ENCODE results near the gene DVL3. TPM values are rescaled to one million over a fixed set of nuclear protein-coding genes. Genes with fewer than 3 reads are reported as not detected.

The DVL3 gene
- total and polyA plus RNA-seq, 7 experiments from 2014 or later: 3.1 to 45.3 (median 36.2) TPM

- Mint-ChIP-seq H3K27ac (peak overlapping the region in 5 of 9 donors; percentile 16 to 62 (median 53)), H3K9me3 (no peaks in the 10 kb centered on the region), H3K27me3 (no peaks in the 10 kb centered on the region), H3K4me3 (no peak overlapping the region), H3K36me3 (peaks cover 0 to 9% (median 4%) of the 10 kb centered on the region in 5 donors), H3K4me1 (peaks cover 9 to 33% (median 31%) of the 10 kb centered on the region in 7 donors)
- no peak for ATAC-seq
- CTCF ChIA-PET: interaction anchor here (0.8 to 1.5 kb wide), 5 partner anchors 13 to 125 kb away, joined by 3 to 5 read pairs (median 3); partner anchors contain the start of genes ABCF3, DVL3 and EIF2B5
- POLR2A ChIA-PET: interaction anchor here (0.6 to 3.0 kb wide), 5 partner anchors 12 to 38 kb away, joined by 3 to 15 read pairs (median 7); partner anchors contain the start of genes ABCF3, DVL3 and EIF2B5
- DNase-seq: no peak
- Histone ChIP-seq H3K4me1 (ENCODE audit: control insufficient read depth in 2 of 2, insufficient read depth in 2 of 2, low read length in 2 of 2) (peaks cover 18 to 20% of the 10 kb centered on the region in 2 donors), H3K4me3 (ENCODE audit: low read length) (no peak overlapping the region), H3K36me3 (ENCODE audit: control insufficient read depth in 2 of 3, insufficient read depth in 3 of 3, low read length in 3 of 3) (peaks cover 0 to 44% (median 0%) of the 10 kb centered on the region in 3 experiments), H3K9me3 (ENCODE audit: control insufficient read depth in 2 of 3, low read length in 3 of 3) (no peaks in the 10 kb centered on the region), H3K27ac (ENCODE audit: low read depth, low read length) (no peak overlapping the region), H3K27me3 (ENCODE audit: control insufficient read depth in 2 of 2, insufficient read depth in 2 of 2, low read length in 2 of 2) (no peaks in the 10 kb centered on the region)
- intact Hi-C loops (cut with micrococcal nuclease): loop anchor here in 1 of 2 donors (10.0 kb wide), 1 partner anchor 538 kb away; the partner anchor contains the start of gene KLHL24
These were observed 17.6 kb downstream of the DVL3 start for GRCh38 chr3:184172681-184173373.

DNA sequence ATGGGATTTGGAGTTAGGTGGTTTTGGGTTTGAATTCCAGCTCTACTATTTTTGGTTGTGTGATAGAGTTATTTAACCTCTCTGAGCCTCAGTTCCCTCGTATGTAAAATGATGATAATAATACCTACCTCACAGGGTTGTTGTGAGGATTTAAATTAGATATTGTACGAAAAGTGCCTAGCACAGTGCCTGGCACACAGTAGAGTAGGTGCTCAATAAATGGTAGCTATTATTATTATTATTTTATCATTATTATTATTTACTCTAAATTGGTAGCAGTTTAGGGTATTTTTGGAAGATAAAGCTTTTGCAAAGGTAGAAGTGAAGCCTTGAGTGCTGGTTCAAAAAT lies 18.2 kb downstream of the DVL3 start:
- Mint-ChIP-seq H3K4me3 (no peak overlapping the region), H3K27me3 (no peaks in the 10 kb centered on the region), H3K9me3 (no peaks in the 10 kb centered on the region), H3K4me1 (peaks cover 14 to 38% (median 37%) of the 10 kb centered on the region in 7 donors), H3K27ac (peak overlapping the region in 5 of 9 donors; percentile 23 to 76 (median 55)), H3K36me3 (peaks cover 0 to 13% (median 4%) of the 10 kb centered on the region in 5 donors)
- H3K27me3 ChIP-seq (ENCODE audit: control insufficient read depth in 2 of 2, insufficient read depth in 2 of 2, low read length in 2 of 2): no peaks in the 10 kb centered on the region
- H3K4me1 ChIP-seq (ENCODE audit: control insufficient read depth in 2 of 2, insufficient read depth in 2 of 2, low read length in 2 of 2): peaks cover 18 to 20% of the 10 kb centered on the region in 2 donors
- H3K27ac ChIP-seq (ENCODE audit: low read depth, low read length): no peak overlapping the region
- H3K9me3 ChIP-seq (ENCODE audit: control insufficient read depth in 2 of 3, low read length in 3 of 3): no peaks in the 10 kb centered on the region
- POLR2A ChIA-PET: interaction anchor here (0.6 to 3.0 kb wide), 7 partner anchors 11 to 771 kb away, joined by 3 to 15 read pairs (median 3); partner anchors contain the start of genes ABCF3, DVL3 and EIF2B5
- peaks cover 0 to 44% (median 0%) of the 10 kb centered on the region in 3 experiments for H3K36me3 ChIP-seq (ENCODE audit: control insufficient read depth in 2 of 3, insufficient read depth in 3 of 3, low read length in 3 of 3)
- ATAC-seq (no peak), DNase-seq (no peak)
- CTCF ChIA-PET: interaction anchor here (0.8 to 1.5 kb wide), 5 partner anchors 13 to 289 kb away, joined by 3 to 5 read pairs (median 3); partner anchors contain the start of genes ABCF3, DVL3, EIF2B5 and PARL
- intact Hi-C loops (cut with micrococcal nuclease): loop anchor here in 1 of 2 donors (10.0 kb wide), 1 partner anchor 539 kb away; the partner anchor contains the start of gene KLHL24
- no peak overlapping the region for H3K4me3 ChIP-seq (ENCODE audit: low read length)

DNA sequence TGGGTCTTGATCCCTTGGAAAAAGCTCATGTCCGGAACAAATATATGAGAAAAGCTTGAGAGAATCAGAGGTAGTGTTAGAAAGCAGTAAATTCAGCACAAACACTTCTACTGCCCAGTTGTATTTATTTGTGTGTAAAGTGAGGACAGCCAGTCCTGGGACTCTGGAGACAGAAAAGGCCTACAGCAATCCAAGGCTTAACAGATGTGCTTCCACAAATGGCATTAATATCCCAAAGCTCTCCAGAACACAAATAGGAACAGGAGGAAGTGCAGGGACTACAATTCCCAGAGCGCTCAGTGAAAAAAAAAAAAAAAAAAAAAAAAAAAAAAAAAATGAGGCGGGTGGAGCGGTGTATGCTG lies 19.1 kb downstream of the DVL3 start:
- ATAC-seq (no peak), DNase-seq (no peak)
- Histone ChIP-seq H3K9me3 (ENCODE audit: control insufficient read depth in 2 of 3, low read length in 3 of 3) (no peaks in the 10 kb centered on the region), H3K36me3 (ENCODE audit: control insufficient read depth in 2 of 3, insufficient read depth in 3 of 3, low read length in 3 of 3) (peaks cover 0 to 44% (median 4%) of the 10 kb centered on the region in 3 experiments), H3K4me3 (ENCODE audit: low read length) (no peak overlapping the region), H3K27me3 (ENCODE audit: control insufficient read depth in 2 of 2, insufficient read depth in 2 of 2, low read length in 2 of 2) (no peaks in the 10 kb centered on the region), H3K27ac (ENCODE audit: low read depth, low read length) (peak overlapping the region; percentile 42), H3K4me1 (ENCODE audit: control insufficient read depth in 2 of 2, insufficient read depth in 2 of 2, low read length in 2 of 2) (peaks cover 18 to 20% of the 10 kb centered on the region in 2 donors)
- Mint-ChIP-seq H3K27ac (peak overlapping the region; percentile 51 to 94 (median 87)), H3K36me3 (peaks cover 0 to 17% (median 4%) of the 10 kb centered on the region in 5 donors), H3K9me3 (no peaks in the 10 kb centered on the region), H3K4me3 (peak overlapping the region; percentile 89 to 98 (median 94)), H3K4me1 (peaks cover 14 to 44% (median 38%) of the 10 kb centered on the region in 7 donors), H3K27me3 (no peaks in the 10 kb centered on the region)
- intact Hi-C loops (cut with micrococcal nuclease): loop anchor here (1.0 to 10.0 kb wide), 14 partner anchors 11 to 1075 kb away; partner anchors contain the start of genes ABCC5 (in 2 of the 2), DVL3 (in 2 of the 2), EEF1AKMT4 (in 2 of the 2) and EIF2B5 (in 2 of the 2)
- POLR2A ChIA-PET: interaction anchor here (0.6 to 3.0 kb wide), 6 partner anchors 10 to 76 kb away, joined by 3 to 15 read pairs (median 6); partner anchors contain the start of genes ABCF3, DVL3 and EIF2B5
- CTCF ChIA-PET: interaction anchor here (0.8 to 1.5 kb wide), 4 partner anchors 12 to 290 kb away, joined by 3 to 5 read pairs (median 4); partner anchors contain the start of genes ABCF3, DVL3, EIF2B5 and PARL

DNA sequence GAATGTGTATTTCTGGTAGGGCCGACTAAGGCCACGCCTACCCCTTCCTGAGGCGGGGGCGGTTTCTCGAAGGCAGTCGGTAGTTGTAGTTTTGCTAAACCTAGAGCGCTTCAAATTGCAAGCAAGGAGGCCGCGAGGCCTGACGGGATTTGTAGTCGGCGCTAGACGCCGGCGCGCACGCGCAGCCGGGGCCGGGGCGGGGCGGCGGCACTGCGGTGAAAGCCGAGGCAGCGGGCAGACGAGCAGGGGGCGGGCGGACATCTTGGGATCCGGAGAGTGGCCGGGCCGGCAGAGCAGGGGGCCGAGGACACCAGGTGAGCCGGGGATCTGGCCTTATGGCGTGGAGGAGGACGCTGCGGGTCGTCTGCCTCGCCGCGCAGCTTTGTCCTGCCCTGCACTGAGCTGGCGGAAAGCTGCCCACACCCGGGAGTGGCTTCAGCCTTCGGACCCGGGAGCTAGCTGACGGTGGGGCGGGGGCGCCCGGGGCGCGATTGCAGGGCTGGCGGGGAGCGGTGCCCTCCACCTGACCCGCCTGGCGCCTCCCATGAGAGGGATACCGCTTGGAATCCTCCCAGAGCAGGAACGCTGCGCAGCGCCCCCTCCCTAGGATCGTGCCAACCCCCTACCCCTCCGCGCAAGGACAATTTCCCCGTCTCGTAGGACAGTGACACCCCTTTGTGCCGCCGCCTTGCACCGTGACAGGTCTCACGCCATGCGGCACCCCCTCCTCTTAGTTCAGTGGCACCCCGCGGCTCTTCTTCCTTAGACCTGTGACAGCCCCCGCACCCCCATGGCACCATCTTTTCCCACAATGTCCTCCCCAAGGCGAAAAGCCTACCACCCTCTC lies 19.7 kb downstream of the DVL3 start, which contains the start of gene AP2M1:
AP2M1 (plus strand) TSS at position 210 of the 847 bp plus-strand sequence. CDS start 2,139 bp downstream, outside the sequence.
- H3K4me1 Mint-ChIP-seq: peaks cover 14 to 46% (median 38%) of the 10 kb centered on the region in 7 donors
- H3K27ac Mint-ChIP-seq: peak within 1 kb of the TSS; percentile 75 to 94 (median 90)
- ATAC-seq: peak; percentile 98
- DNase-seq: peak; percentile 98 to 99 (median 98)
- intact Hi-C loops (cut with micrococcal nuclease): loop anchor here (1.0 to 10.0 kb wide), 14 partner anchors 10 to 1076 kb away; partner anchors contain the start of genes ABCC5 (in 2 of the 2), DVL3 (in 2 of the 2), EEF1AKMT4 (in 2 of the 2) and EIF2B5 (in 2 of the 2)
- no peaks in the 10 kb centered on the region for H3K27me3 Mint-ChIP-seq
- peak within 1 kb of the TSS; percentile 82 for H3K4me3 ChIP-seq (ENCODE audit: low read length)
- peaks cover 18 to 20% of the 10 kb centered on the region in 2 donors for H3K4me1 ChIP-seq (ENCODE audit: control insufficient read depth in 2 of 2, insufficient read depth in 2 of 2, low read length in 2 of 2)
- H3K27me3 ChIP-seq (ENCODE audit: control insufficient read depth in 2 of 2, insufficient read depth in 2 of 2, low read length in 2 of 2): no peaks in the 10 kb centered on the region
- ChIA-PET POLR2A (interaction anchor here (0.6 to 3.0 kb wide), 8 partner anchors 9 to 290 kb away, joined by 3 to 15 read pairs (median 4); partner anchors contain the start of genes ABCF3, DVL3, EIF2B5 and PARL), CTCF (interaction anchor here (1.5 kb wide), 1 partner anchor 11 kb away, joined by 4 read pairs; the partner anchor contains the start of gene ABCF3)
- H3K9me3 ChIP-seq (ENCODE audit: control insufficient read depth in 2 of 3, low read length in 3 of 3): no peaks in the 10 kb centered on the region
- H3K36me3 ChIP-seq (ENCODE audit: control insufficient read depth in 2 of 3, insufficient read depth in 3 of 3, low read length in 3 of 3): peaks cover 0 to 47% (median 6%) of the 10 kb centered on the region in 3 experiments
- peak within 1 kb of the TSS; percentile 95 for H3K27ac ChIP-seq (ENCODE audit: low read depth, low read length)
- peak within 1 kb of the TSS; percentile 89 to 98 (median 96) for H3K4me3 Mint-ChIP-seq
- H3K36me3 Mint-ChIP-seq: peaks cover 0 to 18% (median 4%) of the 10 kb centered on the region in 5 donors
- no peaks in the 10 kb centered on the region for H3K9me3 Mint-ChIP-seq

DNA sequence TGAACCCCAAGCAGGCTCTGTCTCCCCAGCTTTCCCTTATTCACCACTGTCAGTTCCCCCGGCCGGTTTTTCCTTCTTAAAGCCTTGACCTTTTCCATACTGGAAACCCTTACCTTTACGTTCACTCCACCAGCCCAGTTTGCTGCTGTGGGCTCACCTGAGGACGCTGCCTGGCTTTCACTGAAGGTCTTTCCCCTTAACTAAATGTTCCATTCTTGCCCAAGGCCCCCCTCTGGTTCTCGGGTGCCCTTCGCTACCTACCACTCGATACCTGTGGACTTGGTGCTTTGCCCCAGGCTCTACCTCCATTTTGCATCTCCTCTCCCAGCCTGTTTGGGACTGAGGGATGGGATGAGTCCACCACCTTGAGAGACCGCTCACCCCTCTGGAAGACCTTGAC lies 20.3 kb downstream of the DVL3 start:
- intact Hi-C loops (cut with micrococcal nuclease): loop anchor here (2.0 to 10.0 kb wide), 2 partner anchors 539 to 541 kb away; partner anchors contain the start of gene KLHL24 (in 1 of the 2)
- Mint-ChIP-seq H3K27me3 (no peaks in the 10 kb centered on the region), H3K36me3 (peaks cover 4 to 21% (median 4%) of the 10 kb centered on the region in 5 donors), H3K4me1 (peaks cover 14 to 46% (median 38%) of the 10 kb centered on the region in 7 donors), H3K27ac (peak overlapping the region; percentile 75 to 91 (median 85)), H3K9me3 (no peaks in the 10 kb centered on the region), H3K4me3 (peak overlapping the region; percentile 89 to 98 (median 96))
- POLR2A ChIA-PET: interaction anchor here (0.7 to 2.9 kb wide), 4 partner anchors 8 to 291 kb away, joined by 3 to 15 read pairs (median 4); partner anchors contain the start of genes ABCF3 and PARL
- Histone ChIP-seq H3K27me3 (ENCODE audit: control insufficient read depth in 2 of 2, insufficient read depth in 2 of 2, low read length in 2 of 2) (no peaks in the 10 kb centered on the region), H3K36me3 (ENCODE audit: control insufficient read depth in 2 of 3, insufficient read depth in 3 of 3, low read length in 3 of 3) (peaks cover 1 to 49% (median 10%) of the 10 kb centered on the region in 3 experiments), H3K9me3 (ENCODE audit: control insufficient read depth in 2 of 3, low read length in 3 of 3) (no peaks in the 10 kb centered on the region), H3K4me1 (ENCODE audit: control insufficient read depth in 2 of 2, insufficient read depth in 2 of 2, low read length in 2 of 2) (peaks cover 18 to 20% of the 10 kb centered on the region in 2 donors), H3K27ac (ENCODE audit: low read depth, low read length) (peak overlapping the region; percentile 95), H3K4me3 (ENCODE audit: low read length) (peak overlapping the region; percentile 82)
- no peak for ATAC-seq
- DNase-seq: no peak
- CTCF ChIA-PET: no interaction called here
